ENCODE results near the gene NOC2L. TPM values are rescaled to one million over a fixed set of nuclear protein-coding genes. Genes with fewer than 3 reads are reported as not detected.
"Not testable (repeated sequence)": the region's sequence is repeated elsewhere in the genome, so short reads cannot be mapped to it uniquely, and the experiment has no call there.

Gene NOC2L
- total RNA-seq, 1 donor, result 68.1 TPM

DNA sequence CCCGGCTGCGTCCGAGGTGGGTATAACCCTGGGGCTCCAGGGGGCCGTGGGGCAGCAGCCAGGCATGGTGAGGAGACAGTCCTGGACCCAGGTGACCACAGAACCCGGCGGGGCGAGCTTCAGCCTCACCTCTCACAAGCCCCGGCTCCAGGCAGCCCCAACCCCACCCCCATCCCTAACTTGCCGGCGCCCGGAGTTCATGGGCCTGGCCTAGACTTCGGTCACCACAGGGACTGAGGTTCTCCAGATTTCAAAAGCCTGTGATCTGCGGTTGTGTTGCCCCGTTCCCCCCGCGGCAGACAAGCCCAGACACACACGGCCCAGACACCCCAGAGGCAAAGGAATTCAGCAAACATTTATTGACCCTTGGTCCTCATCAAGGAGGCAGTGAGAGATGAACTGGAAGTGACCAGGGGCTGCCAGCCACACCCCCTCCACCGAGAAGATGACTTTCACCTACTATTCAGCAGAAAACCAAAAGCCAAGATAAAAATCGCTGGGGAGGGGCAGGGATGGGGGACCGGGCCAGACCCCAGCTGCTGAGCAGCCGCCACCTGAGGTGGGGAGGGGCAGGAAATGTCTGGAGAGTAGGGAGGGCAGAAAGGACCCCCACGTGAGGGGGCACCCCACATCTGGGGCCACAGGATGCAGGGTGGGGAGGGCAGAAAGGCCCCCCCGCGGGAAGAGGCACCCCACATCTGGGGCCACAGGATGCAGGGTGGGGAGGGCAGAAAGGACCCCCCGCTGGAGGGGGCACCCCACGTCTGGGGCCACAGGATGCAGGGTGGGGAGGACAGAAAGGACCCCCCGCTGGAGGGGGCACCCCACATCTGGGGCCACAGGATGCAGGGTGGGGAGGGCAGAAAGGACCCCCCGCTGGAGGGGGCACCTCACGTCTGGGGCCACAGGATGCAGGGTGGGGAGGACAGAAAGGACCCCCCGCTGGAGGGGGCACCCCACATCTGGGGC, 36.9 kb upstream of the NOC2L start:
- DNase-seq (ENCODE audit: low read depth in 2 of 3, low spot score in 2 of 3), result peak in 1 of 3 donors; percentile 42

DNA sequence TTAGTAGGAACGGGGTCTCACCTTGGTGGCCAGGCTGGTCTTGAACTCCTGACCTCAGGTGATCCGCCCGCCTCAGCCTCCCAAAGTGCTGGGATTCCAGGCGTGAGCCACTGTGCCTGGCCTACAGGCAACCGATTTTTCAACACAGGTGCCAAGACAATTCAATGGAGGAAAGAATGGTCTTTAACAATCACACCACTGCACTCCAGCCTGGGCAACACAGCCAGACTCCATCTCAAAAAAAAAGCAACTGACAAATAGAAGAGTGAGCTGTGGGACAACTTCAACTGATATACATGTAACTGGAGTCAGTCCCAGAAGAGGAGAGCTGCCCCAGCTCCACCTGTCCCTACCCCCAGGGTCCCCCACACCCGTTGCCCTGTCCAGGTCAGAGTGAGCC, 35.5 kb upstream of the NOC2L start:
- not testable (repeated sequence) for DNase-seq (ENCODE audit: low read depth in 2 of 3, low spot score in 2 of 3)

DNA sequence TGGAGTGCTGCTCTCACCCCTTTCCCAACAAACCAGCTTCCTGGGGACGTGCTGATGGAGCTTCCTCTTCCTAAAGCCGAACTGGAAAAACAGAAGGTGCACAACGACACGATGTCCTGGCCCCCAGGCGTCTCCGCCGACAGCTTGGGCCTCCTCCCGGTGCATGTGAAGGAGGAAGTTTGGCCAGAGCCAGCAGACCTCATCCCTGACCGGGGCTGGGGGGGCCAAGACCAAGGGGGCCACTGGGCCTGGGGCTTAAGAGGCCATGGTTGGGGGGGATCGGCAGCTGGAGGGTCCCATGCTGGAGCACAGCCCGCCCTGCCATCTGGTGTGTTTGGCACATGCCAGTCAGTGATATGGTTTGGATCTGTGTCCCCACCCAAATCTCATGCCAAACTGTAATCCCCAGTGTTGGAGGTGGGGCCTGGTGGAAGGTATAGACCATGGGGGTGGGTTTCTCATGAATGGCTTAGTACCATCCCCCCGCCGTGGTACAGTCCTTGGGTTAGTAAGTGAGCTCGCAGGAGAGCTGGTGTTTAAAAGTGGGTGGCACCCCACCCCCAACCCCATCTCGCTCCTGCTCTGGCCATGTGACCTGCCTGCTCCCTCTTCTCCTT, 34.4 kb upstream of the NOC2L start:
- DNase-seq (ENCODE audit: low read depth in 2 of 3, low spot score in 2 of 3), result no peak

DNA sequence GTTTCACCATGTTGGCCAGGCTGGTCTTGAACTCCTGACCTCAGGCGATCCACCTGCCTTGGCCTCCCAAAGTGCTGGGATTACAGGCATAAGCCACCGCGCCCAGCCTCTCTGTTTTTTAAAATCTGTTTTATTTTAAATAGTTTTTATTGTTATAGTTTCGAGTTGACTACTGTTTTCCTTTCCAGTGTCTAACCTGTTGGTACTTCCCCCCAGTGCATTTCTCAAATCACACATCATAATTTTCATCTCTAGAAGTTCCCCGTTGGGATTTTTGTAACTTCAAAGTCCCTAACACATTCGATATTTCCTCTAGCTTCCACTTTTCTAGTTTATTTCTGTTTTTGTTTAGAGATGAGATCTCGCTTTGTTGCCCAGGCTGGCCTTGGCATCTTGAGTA, 33.3 kb upstream of the NOC2L start:
- DNase-seq (ENCODE audit: low read depth in 2 of 3, low spot score in 2 of 3), result no peak

GRCh38 chr1:991895-992294, 32.8 kb upstream of the NOC2L start:
- no peak for DNase-seq (ENCODE audit: low read depth in 2 of 3, low spot score in 2 of 3)

- DNase-seq (ENCODE audit: low read depth in 2 of 3, low spot score in 2 of 3), result not testable (repeated sequence)
Observed at GRCh38 chr1:991275-991674, 32.2 kb upstream of the NOC2L start.

- DNase-seq (ENCODE audit: low read depth in 2 of 3, low spot score in 2 of 3), result not testable (repeated sequence)
Observed at GRCh38 chr1:988061-988460, 29.0 kb upstream of the NOC2L start.

DNA sequence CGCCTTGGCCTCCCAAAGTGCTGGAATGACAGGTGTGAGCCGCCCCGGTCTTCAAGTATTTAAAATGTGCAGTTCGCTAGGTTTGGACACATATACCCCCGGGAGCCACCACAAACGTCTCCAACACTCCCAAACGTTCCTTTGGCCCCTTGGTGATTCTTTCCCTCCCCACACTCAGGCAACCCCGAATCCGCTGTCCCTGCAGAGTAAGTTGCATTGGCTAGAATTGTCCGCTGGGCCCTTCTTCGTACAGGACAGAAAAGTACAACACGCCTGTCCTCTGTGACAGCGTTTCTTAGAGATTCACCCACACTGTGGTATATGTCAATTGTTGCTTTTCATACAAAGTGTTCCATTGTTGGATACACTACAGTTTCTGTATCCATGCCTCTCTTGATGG, 26.1 kb upstream of the NOC2L start:
- DNase-seq (ENCODE audit: low read depth in 2 of 3, low spot score in 2 of 3), result no peak

DNA sequence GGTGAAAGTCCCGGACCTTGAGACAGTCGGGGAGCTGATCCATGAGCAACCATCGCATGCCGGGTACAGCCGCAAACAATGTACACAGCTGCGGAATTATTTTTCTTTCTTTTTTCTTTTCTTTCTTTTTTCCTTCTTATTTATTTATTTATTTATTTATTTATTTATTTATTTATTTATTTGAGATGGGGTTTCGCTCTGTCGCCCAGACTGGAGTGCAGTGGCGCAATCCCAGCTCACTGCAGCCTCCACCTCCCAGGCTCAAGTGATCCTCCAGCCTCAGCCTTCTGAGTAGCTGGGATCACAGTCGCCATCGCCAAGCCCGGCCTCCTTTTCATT, 25.4 kb upstream of the NOC2L start:
- no peak for DNase-seq (ENCODE audit: low read depth in 2 of 3, low spot score in 2 of 3)

DNA sequence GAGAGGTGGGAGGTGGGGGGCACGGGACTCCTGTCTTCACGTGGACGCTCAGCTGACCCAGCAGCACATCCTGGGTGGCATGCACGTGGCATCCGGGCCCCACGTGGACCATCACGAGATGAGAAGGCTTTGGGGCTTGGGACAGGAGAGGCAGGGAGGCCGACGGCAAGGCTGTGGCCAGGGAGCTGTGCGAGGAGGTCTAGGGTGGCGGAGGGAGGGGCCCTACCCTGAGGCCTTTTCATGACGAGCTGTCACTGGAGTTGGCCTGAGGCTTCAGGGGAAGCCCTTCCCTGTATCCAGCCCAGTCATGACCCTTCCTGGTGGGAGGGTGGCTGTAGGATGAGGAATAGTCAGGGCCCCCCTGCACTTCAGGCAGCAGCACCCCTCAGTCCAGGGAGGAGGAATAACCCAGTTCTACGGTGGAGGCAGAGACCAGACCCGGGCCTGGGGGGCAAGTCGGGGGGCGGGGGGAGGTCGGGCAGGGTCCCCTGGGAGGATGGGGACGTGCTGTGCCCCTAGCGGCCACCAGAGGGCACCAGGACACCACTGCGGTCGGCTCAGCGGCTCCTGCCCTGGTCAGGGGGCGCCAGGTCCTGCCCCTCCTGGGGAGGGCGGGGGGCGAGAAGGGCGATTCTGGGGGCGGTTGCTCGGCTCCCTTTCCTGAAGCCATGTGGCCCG, 24.9 kb upstream of the NOC2L start:
- no peak for DNase-seq (ENCODE audit: low read depth in 2 of 3, low spot score in 2 of 3)

- no peak for DNase-seq (ENCODE audit: low read depth in 2 of 3, low spot score in 2 of 3)
Observed at GRCh38 chr1:982765-983436, 23.8 kb upstream of the NOC2L start.

GRCh38 chr1:981955-982558, 23.0 kb upstream of the NOC2L start, which contains the start of gene PERM1:
TSS of gene PERM1 (minus strand) at chr1:982093. CDS start at chr1:981029, 1,064 bp downstream.
- no peak for DNase-seq (ENCODE audit: low read depth in 2 of 3, low spot score in 2 of 3)

DNA sequence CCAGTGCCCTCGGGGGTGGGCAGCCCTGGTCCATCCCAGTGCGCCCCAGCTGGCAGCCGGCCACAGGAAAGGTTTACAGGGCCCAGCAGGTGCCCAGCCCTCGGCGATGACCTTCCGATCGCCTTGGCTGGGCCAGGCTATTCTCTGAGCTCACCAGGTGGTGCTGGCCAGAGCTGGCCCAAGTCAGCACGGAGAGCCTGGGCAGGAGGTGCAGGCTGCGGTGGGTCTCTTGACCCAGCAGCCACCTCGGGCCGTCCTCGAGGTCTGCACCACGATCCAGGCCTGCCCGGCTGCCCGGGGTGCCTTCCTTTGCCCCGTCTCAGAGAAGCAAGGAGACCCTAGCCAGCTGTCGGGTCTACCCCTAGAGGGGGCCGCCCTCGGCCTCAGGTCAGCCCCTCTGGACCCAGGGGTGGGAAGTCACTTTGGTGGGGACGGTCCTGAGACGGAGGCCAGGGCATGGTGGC, 22.5 kb upstream of the NOC2L start:
- no peak for DNase-seq (ENCODE audit: low read depth in 2 of 3, low spot score in 2 of 3)

DNA sequence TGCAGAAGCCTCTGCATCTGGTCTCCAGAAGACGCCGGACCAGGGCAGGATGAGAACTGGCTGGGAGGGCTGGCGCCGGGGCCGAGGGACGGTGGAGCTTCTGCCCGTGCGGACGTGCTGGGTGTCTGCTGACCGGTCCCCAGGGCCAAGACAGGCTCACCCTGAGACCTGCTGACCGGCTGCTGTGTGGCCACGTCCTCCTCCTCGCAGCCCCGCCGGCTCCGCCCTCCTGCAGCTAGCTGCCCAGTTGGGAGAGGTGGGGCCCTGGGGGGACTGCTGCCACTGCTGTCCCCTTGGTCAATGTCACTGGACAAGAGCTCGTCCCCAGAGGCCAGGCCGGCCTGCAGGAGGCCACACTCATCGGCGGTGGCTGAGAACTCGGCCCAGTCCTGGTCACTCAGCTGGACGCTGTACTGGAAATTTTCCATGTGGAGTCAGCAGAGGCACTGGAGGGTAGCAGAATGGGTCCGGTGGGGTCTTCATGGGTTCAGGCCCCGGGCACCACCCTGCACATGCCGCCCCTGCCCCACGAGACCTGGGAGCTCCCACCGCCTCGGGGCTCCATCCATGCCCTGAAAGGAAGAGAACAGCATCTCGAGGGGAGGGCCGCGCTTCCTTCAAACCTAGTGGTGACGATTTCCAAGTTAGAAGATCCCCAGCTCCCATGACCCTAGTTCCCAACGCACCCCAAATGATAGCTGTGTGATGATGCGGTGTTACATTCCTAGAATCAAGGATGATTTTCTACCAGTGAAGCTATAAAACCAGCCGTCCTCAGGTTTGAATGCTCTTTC, 21.7 kb upstream of the NOC2L start:
- DNase-seq (ENCODE audit: low read depth in 2 of 3, low spot score in 2 of 3), result no peak

DNA sequence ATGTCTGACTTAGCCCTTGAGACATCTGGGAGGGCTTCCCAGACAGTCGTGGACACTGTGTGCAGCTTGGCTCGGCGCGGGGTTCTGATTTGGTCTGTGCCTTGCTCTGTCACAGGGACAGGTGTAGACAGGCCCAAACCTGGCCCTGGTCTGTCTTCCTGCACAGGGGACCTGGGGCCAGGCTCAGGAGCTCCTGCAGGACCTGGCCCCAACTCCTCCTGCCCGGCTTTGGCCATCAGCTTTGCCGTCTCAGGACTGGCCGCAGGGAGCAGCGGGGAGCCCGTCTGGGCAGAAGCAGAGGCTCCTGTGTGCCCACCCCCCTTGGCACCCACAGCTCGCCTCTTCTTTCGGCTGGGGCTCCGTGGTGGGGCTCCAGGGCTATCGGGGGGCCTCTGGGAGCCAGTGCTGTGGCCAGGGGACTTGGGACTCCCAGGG, 21.1 kb upstream of the NOC2L start:
- DNase-seq (ENCODE audit: low read depth in 2 of 3, low spot score in 2 of 3), result no peak

DNA sequence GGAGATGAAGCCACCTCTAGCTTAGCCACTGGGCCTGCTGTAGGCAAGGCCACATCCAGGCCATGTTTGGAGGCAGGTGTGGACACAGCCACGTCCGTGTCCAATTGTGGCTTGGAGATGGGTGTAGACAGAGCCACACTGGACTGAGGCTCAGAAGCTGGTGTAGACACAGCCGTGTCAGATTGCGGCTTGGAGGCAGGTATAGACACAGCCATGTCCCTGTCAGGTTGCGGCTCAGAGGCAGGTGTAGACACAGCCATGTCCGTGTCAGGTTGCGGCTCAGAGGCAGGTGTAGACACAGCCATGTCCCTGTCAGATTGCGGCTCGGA, 20.7 kb upstream of the NOC2L start:
- no peak for DNase-seq (ENCODE audit: low read depth in 2 of 3, low spot score in 2 of 3)

DNA sequence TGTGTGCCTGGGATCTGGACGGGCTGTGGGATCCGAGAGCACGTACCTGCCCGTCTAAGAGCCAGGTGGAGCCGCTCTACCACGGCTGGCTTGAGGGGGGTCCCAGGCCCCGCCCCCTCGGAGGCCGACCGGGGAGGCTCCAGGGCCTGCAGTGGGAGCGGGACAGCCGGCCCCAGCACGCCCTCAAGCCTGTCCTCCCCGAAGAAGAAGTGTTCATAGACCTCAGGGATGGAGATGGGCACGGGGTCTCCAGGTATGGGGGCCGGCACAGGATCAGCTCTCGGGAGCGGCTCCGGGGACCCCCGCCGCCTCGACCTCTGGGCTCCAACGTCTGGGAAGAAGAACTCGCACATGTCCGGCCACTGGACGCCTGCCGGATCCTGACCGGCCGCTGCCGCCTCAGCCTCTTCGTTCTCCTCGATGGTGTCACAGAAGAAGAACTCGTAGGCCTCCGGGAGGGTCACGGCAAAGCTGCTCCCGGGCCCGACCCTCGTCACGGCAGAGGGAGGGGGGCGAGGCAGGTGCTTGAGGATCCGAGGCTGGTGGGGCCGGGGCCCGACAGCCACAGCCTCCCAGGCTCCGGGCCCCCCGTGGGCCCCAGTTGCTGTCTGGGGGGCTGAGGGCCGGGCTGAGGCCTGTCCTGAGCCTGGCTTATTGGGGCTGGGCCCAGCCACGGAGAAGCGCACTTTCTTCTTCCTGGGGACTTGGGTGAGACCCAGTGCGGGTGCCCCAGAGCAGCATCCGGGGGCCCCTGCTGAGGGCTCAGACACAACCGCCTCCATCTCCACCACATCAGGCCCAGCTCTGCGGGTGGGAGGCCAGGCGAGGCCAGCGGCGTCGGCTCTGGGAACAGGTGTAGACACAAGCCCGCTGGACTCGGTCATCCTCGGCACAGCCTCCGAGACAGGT, 20.0 kb upstream of the NOC2L start:
- DNase-seq (ENCODE audit: low read depth in 2 of 3, low spot score in 2 of 3), result no peak

- no peak for DNase-seq (ENCODE audit: low read depth in 2 of 3, low spot score in 2 of 3)
Observed at GRCh38 chr1:978069-978834, 19.2 kb upstream of the NOC2L start.
